Colonic mucosa (tissue), 4 donors: ENCODE data around the gene MED28. TPM values are rescaled to one million over a fixed set of nuclear protein-coding genes. Genes with fewer than 3 reads are reported as not detected.
A peak's percentile ranks its signal among the peaks of the same experiment; 100 is the strongest.

Experiments used
- DNase-seq: peaks from one replicate; pipeline ENCODE4 v3.0.0-alpha.2; 2020
- H3K27ac ChIP-seq: fragments of 200-600 bp; one replicate; pipeline ENCODE4 v1.8.0; 2021
- H3K27me3 ChIP-seq: fragments of 200-600 bp; one replicate; pipeline ENCODE4 v1.8.0; 2021
- H3K36me3 ChIP-seq: fragments of 200-600 bp; one replicate; pipeline ENCODE4 v1.8.0; 2021
- H3K4me1 ChIP-seq: fragments of 200-600 bp; one replicate; pipeline ENCODE4 v1.8.0; 2021; ENCODE audit warnings: mild to moderate bottlenecking
- H3K4me3 ChIP-seq: fragments of 200-600 bp; one replicate; pipeline ENCODE4 v1.8.0; 2021
- H3K9ac ChIP-seq, 2 donors: one replicate each; pipeline ENCODE4 v1.7.0; 2013; ENCODE audit warnings: control low read depth in 2 of 2, low read depth in 2 of 2, low read length in 2 of 2
- H3K9me3 ChIP-seq: fragments of 200-600 bp; one replicate; pipeline ENCODE4 v1.8.0; 2021
- CTCF ChIP-seq: fragments of 200-600 bp; IDR thresholded peaks from one replicate; pipeline ENCODE4 v1.8.0; 2022; ENCODE audit warnings: antibody characterized with exemption, mild to moderate bottlenecking
- intact Hi-C: fragments of 100-400 bp; cut with DNase I; formaldehyde crosslinking; loops from one replicate; pipeline ENCODE4 v1.14.1; 2022
- total RNA-seq, 2 donors: library from RNA; stranded (reverse); fragmentation: NEBNext Ultra II Directional in 1 of 2; extraction: Animal tissue kit (Norgen Biotek cat#: 25700) in 1 of 2; gene quantifications; one replicate each; pipeline ENCODE4 v1.2.1, GENCODE V29; 2021
- donor health status: healthy.
- donor health status: DM: no; HTN: no; CAD: no.
- donor health status: DM: no; HTN: no; CAD: no.

Gene MED28
- total RNA-seq, 2 donors from 2014 or later, result 36.7 to 48.1 TPM

GRCh38 chr4:17576932-17577664 lies 37.3 kb upstream of the MED28 start, which contains the start of gene LAP3:
Gene LAP3, plus strand, starts transcription at chr4:17577198. Its CDS starts 268 bp downstream, at chr4:17577466.
- intact Hi-C loops, result no loop called here
- Histone ChIP-seq H3K27ac (peak within 1 kb of the TSS; percentile 89), H3K36me3 (no peaks in the 10 kb centered on the region), H3K4me3 (peak within 1 kb of the TSS; percentile 64), H3K9ac (peak within 1 kb of the TSS; percentile 74 to 84), H3K4me1 (no peaks in the 10 kb centered on the region), H3K27me3 (no peaks in the 10 kb centered on the region), H3K9me3 (no peaks in the 10 kb centered on the region)
- DNase-seq, result peak; percentile 100
- TF ChIP-seq CTCF, result no peak

- intact Hi-C loops, result no loop called here
- DNase-seq, result peak; percentile 56
- Histone ChIP-seq H3K27me3 (no peaks in the 10 kb centered on the region), H3K9ac (peak overlapping the region; percentile 74 to 84), H3K4me3 (peak overlapping the region; percentile 64), H3K4me1 (no peaks in the 10 kb centered on the region), H3K36me3 (no peaks in the 10 kb centered on the region), H3K9me3 (no peaks in the 10 kb centered on the region), H3K27ac (peak overlapping the region; percentile 89)
- TF ChIP-seq CTCF, result no peak
Observed at GRCh38 chr4:17577665-17578481, 36.6 kb upstream of the MED28 start.

- DNase-seq, result no peak
- intact Hi-C loops, result no loop called here
Observed at GRCh38 chr4:17578482-17578891, 36.0 kb upstream of the MED28 start.

DNA sequence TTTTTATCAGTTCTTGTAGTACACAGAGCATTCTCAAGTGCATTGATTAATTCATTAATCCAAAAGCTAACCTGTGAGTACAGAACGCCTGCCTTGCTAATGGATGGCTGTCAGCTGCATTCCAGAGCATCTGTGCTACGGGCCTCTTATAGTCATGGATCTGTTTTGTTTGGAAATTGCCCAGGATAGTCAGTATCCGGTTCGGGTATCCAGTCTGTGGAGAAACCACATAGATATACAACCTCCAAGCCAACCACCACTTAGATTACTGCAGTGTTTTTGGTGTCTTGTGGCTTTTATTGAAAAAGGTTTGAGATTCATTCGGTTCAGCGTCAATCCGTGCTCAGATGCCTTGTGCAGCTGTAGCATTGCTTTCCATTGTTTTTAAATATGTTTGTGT lies 33.5 kb upstream of the MED28 start:
- Histone ChIP-seq H3K36me3 (peaks cover 10% of the 10 kb centered on the region), H3K4me1 (no peaks in the 10 kb centered on the region), H3K27ac (no peak overlapping the region), H3K4me3 (no peak overlapping the region), H3K27me3 (no peaks in the 10 kb centered on the region), H3K9me3 (no peaks in the 10 kb centered on the region), H3K9ac (no peak overlapping the region)
- intact Hi-C loops, result no loop called here
- no peak for TF ChIP-seq CTCF
- DNase-seq, result no peak

More at GRCh38 chr4:17578482-17578891, 36.0 kb upstream of the MED28 start:
- Histone ChIP-seq H3K4me3 (peak overlapping the region; percentile 64), H3K4me1 (no peaks in the 10 kb centered on the region), H3K27me3 (no peaks in the 10 kb centered on the region), H3K36me3 (no peaks in the 10 kb centered on the region), H3K9me3 (no peaks in the 10 kb centered on the region), H3K9ac (peak overlapping the region; percentile 74 to 84), H3K27ac (peak overlapping the region; percentile 89)
- TF ChIP-seq CTCF, result no peak

- H3K4me3 ChIP-seq, result no peak overlapping the region
- H3K27ac ChIP-seq, result no peak overlapping the region
- no peak overlapping the region for H3K9ac ChIP-seq
- DNase-seq, result no peak
- intact Hi-C loops, result no loop called here
- H3K4me1 ChIP-seq, result no peaks in the 10 kb centered on the region
- no peaks in the 10 kb centered on the region for H3K9me3 ChIP-seq
- no peak for TF ChIP-seq CTCF
- H3K27me3 ChIP-seq, result no peaks in the 10 kb centered on the region
- peaks cover 10% of the 10 kb centered on the region for H3K36me3 ChIP-seq
Observed at GRCh38 chr4:17583276-17583675, 31.2 kb upstream of the MED28 start.
